HG02885 (cell line): Measurements from ENCODE around the gene AKNAD1.
"Not testable (repeated sequence)": the region's sequence is repeated elsewhere in the genome, so short reads cannot be mapped to it uniquely, and the experiment has no call there.

Experiments
- ATAC-seq: cut with Tn5 transposase; IDR thresholded peaks from one replicate; pipeline ENCODE4 v1.9.1; 2021; ENCODE audit warnings: mild to moderate bottlenecking; ENCODE audit not compliant: unreplicated experiment, poor library complexity

AKNAD1 gene

GRCh38 chr1:108803548-108803947, 53.3 kb downstream of the AKNAD1 start:
- no peak for ATAC-seq

GRCh38 chr1:108801101-108801500, 55.8 kb downstream of the AKNAD1 start:
- ATAC-seq = no peak

- no peak for ATAC-seq
Observed at GRCh38 chr1:108799001-108799400, 57.9 kb downstream of the AKNAD1 start.

GRCh38 chr1:108792420-108792819, 64.5 kb downstream of the AKNAD1 start:
- ATAC-seq = no peak

DNA sequence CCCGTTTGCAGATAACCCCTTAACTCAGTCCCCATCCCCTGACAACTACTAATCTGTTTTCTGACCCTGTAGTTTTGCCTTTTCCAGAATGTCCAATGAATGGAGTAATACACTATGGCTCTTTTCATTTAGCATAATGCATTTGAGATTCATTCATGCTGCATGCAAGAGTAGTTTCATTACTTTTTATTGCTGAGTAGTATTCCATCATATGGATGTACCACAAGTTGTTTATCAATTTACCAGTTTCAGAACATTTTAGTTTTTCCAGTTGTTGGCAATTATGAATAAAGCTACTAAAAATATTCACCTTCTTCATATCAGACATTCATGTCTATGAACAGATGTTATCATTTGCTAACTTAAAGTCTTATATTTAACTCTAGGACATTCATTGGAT, 65.1 kb downstream of the AKNAD1 start:
- ATAC-seq = no peak

GRCh38 chr1:108785880-108786279, 71.0 kb downstream of the AKNAD1 start:
- ATAC-seq = no peak

DNA sequence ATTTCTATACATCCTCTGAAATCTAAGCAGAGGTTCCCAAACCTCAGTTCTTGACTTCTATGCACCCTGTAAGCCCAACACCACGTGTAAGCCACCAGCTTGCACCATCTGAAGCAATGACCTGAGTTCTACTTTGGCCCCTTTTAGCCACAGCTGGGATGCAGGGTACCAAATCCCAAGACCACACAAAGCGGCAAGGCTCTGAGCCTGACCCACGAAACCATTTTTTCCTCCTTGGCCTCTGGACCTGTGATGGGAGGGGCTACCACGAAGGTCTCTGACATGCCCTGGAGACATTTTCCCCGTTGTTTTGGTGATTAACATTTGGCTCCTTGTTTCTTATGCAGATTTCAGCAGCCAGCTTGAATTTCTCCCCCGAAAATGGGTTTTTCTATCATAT, 71.6 kb downstream of the AKNAD1 start:
- ATAC-seq = no peak

- ATAC-seq = not testable (repeated sequence)
Observed at GRCh38 chr1:108781575-108781944, 75.3 kb downstream of the AKNAD1 start.

DNA sequence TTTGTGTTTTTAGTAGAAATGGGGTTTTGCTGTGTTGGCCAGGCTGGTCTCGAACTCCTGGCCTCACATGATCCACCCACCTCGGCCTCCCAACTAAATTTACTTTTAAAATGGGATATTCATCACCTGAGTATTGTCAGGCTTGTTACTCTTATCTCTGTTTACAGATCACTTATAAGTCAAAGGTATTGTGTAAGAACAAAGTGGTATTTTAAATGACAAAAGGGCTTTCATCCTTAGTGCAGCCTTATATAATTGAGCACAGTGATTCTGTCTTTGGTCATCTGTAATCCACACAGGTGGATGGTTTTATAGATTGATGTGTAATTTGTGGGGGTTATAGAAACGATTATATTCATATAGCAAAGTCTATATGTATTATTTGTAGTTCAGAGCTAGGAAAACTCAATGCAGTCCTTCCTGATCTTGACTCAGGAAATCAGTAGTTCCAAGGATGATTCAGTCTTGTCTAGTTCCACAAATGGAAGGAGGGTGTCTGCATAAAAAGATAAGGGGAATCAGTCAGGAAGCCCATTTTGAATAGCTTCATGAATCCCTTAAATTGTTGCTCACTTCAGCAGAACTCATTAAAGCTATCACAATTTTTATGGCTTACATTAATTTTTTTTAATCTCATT, 75.8 kb downstream of the AKNAD1 start:
- no peak for ATAC-seq

GRCh38 chr1:108779455-108779854, 77.4 kb downstream of the AKNAD1 start:
- ATAC-seq = no peak

GRCh38 chr1:108777839-108778238, 79.1 kb downstream of the AKNAD1 start:
- no peak for ATAC-seq

DNA sequence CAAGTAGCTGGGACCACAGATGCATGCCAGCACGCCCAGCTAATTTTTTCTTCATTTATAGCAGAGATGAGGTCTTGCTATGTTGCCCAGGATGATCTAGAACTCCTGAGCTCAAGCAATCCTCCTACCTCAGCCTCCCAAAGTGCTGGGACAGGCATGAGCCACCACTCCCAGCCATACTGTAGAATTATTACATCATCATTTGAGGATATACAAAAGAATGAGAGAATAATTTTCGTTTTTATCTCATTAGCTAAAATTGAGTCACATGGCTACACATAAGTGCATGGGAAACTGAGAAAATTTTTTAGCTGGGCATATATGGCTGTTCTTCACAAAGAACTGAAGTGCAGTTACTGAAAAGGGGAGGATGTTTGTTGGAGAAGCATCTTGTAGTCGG, 89.2 kb downstream of the AKNAD1 start:
- no peak for ATAC-seq

DNA sequence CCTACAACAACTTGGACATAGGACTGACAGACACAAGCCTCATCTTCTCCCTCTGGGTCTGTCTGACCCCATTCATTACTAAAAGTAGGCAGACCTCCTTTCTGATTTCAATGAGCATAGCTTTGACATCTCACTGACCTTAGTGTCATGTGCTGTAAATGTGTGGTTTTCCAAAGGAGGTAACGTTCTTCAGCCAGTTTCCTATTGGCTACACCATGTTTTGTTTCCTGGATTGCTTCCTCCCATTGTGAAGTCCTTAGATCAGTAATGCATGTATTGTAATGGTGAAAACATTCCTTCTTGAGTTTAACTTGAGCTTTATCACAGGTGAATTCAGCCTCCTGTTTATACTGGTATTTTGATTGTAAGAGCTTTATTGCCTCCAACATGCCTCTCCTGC, 89.8 kb downstream of the AKNAD1 start:
- ATAC-seq = no peak
